HG03135 (cell line): ENCODE data around the gene ERICH3.
A peak's percentile ranks its signal among the peaks of the same experiment; 100 is the strongest.

Experiments
- ATAC-seq: cut with Tn5 transposase; IDR thresholded peaks from one replicate; pipeline ENCODE4 v1.9.1; 2021; ENCODE audit warnings: mild to moderate bottlenecking, moderate library complexity; ENCODE audit not compliant: unreplicated experiment

ERICH3 gene, protein sequence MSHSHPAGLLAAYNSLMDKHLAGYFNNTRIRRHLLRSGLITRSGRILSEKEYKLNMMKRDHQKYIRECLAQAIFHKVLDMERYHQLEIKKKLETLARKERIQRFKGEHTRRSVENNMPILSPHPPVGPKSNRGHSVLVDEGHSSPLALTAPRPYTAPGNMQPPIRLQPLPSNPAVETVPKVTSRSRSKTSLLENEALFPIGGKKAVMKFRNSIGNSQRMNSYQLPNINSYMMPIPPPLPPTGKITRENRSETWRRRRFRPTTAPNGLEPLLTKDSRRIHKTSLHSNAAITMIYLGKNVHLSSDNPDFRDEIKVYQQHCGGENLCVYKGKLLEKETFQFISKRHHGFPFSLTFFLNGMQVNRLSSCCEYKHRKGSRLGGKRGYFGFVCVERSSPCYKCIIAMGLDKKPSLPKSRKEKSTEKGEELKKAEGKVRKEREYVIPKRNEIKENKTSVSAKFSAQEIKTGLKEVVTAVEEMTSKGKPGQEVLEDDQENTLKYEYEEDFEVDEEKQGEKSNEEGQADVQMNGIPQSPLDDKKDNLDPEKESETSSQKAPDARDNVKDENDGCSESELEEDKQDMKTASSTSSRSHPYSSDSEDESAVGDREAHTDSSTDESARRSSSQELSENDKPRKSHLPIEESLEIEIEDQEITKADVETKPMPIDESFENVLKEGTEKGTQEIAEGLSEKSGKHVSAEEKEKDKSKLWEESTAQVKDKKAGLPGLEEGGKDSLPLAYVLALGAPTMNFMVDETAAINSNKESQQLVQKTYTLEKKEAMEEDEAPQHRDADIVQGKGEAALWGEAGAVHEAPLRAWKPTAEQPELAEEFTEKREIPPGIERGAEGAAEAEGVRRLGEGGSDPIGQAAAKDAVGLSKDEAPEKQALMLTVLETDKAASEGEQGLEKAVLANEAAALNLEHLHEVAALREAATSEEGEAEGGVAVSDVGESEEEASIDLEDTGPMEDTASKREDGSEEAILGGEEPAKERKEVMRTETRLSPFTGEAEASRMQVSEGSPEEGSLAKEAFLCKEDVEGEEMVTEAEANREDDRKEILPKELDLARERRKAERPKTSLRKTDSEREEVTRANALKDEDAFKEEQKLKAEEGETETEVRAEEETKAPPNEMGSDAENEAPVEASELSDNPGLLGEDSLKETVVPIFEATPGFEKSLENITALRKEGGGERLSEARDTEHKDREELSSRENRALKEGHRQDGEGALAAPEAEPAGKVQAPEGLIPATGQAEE (N-terminal part only)

DNA sequence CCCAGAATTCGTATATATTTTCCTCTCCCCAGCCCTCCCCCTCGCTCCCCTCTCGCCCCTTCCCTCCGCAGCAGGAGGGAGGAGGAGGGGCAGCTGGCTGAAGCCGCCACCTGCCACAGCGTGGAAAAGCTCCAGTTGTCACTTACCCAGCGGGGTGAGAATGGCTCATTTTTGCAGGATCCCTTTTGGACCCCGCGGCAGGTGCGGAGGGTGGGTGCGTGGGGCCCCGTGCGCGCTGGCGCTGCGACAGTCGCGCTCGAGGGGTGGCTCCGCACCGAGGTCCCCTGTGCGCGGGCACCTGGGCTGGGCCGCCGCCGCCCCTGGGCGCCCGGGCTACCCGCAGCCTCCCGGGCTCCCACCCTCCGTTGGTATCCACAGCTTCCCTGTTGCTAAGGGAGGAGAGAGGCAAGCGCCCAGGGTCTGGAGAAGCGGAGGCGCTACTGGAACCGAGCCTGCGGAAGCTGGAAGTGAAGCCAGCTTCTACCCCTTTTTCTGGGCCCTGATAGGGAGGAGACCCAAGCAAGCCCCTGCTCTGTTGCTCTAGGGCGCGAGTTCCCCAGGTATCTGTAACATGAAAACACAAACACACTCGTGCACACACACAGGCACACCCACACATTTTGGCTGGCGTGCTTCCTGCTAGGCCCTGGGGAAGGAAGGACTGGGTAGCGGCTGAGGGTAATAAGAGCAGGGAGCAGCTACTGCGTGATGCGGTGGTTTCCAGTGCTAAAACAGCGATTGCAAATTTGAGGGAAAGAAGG lies at the start of gene ERICH3:
ERICH3 (minus strand) TSS at position 442 of the 761 bp plus-strand sequence; CDS start at position 169, 273 bp downstream.
- ATAC-seq, result no peak

DNA sequence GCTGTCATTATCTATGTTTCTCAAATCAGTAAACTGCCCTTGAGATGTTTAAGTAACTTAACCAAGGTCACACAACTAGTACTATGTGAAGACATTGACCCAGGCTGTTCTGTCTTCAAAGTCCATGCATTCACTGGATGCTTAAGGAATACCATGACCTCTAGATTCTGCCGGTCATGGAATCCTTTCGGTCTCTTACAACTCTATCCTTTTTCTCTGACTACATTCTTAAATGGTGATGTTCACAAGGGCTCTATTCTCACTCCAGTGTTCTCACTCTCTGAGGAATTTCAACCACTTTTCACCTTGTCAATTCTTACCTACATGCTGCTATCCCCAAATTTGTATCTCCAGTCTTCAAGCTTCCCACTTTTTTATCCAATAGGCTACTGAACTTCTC lies 44.0 kb upstream of the ERICH3 start:
- ATAC-seq, result no peak

DNA sequence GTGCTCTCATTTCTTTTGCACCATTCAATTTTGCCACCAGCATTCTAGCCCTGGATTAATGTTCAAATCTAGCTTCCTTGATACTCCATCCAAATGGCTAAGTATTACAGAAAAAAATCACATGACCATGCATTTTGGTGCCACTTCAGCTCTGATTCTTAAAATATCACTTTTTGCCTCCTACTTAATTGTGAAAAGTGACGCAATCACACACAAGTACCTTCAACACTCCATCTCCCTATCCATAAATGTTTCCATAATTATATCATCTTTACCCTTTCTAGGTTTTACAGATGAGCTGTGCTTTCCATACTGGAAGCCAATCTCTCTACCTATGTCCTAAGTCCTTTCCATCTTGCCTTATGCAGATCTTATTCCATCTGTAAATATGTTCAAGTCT lies 43.2 kb upstream of the ERICH3 start:
- no peak for ATAC-seq

DNA sequence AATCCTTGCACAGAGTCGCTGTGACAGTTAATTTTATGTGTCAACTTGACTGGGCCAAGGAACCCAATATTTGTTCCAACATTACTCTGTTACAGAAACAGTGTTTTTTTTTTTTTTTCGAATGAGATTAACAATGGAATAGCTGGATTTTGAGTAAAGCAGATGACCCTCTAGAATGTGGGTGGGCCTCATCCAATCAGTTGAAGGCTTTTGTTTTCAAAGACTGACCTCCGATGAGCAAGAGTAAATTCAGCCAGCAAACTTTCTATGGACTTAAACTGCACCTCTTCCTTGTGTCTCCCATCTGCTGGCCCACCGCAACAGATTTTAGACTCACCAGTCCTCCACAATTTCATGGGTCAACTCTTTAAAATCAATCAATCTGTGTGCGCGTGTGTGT lies 42.2 kb upstream of the ERICH3 start:
- ATAC-seq, result no peak

DNA sequence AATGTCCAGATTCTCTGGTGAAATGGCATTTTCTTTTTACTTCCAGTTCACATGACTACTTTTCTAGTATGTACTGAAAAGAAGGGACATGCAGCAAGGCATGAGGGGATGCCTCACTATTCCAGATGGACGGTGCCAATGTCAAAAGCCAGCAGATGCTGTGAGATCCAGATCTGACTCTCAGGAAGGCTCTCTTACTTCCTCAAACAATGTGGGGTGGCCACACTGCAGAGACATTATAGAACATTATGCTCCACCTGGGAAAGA lies 41.6 kb upstream of the ERICH3 start:
- no peak for ATAC-seq

DNA sequence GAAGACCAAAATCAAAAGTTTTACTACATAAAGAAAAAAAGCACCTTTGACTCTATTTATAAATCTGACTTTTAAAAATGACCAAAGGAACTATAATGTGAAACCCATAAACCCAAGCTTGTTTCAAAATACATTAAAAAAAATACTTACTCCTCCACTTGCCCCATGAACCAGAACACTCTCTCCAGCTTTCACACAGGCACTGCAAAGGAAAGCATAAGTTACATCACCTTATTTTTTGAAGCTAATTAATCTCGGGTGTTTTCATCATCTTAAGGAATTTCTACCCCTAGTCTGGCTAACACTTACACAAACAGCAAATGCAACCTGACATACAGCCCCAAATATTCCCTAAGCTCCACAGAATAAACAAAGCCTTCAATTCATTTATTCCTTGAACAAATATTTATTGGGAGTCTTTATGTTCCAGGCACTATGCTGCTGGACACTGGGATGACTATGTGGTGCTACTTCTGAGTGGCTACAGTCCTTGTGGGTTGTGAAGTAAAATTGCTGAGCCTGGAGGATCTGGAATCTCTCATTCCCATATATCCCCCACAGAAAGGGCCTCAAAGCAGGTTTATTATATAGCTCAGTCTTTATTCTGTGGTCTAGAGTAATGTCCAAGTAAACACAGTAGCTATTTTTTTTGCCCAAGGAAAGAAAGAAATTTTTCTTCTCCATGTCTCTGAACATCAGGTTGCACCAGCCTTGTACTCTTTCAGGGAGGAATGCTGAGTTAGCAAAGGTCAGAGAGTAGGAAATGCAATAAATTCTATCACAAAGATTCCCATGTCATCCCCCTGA lies 41.0 kb upstream of the ERICH3 start:
- no peak for ATAC-seq

DNA sequence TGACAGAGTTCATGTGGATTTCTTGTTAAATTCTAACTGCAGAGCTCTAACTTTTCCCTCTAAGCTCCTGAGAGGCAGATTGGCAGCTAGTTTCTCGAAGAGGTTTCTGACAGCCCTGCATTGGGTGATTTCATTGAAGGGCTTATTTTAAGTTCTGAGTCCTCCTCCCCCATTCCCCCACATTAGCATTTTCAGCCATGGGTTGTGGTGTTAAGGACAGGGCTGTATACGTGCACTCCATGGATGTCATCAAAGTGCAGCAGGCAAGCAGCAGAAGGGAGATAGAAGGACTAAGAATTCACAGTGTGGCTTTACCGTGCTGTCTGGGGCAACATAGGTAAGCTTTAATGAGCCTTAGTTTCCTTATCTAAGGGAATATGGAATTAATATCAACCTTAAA lies 40.3 kb upstream of the ERICH3 start:
- ATAC-seq, result no peak

DNA sequence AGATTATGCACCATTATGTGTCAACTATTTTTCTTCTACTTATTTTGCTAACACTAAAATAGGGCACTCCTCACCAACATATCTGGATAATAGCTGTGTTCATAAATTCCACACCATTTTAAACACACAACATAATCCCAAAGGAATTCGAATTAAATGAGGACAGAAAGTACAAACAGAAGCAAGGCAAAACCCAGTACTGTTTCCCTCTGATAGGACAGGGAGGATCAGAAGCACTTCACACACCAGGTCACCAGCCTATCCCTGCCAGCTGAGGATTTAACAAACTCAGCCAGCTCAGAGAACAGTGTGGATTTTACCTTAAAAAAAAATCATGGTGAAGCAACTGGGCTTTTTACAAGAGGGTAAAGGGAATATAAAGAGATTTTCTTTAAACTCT lies 39.3 kb upstream of the ERICH3 start:
- ATAC-seq, result no peak

DNA sequence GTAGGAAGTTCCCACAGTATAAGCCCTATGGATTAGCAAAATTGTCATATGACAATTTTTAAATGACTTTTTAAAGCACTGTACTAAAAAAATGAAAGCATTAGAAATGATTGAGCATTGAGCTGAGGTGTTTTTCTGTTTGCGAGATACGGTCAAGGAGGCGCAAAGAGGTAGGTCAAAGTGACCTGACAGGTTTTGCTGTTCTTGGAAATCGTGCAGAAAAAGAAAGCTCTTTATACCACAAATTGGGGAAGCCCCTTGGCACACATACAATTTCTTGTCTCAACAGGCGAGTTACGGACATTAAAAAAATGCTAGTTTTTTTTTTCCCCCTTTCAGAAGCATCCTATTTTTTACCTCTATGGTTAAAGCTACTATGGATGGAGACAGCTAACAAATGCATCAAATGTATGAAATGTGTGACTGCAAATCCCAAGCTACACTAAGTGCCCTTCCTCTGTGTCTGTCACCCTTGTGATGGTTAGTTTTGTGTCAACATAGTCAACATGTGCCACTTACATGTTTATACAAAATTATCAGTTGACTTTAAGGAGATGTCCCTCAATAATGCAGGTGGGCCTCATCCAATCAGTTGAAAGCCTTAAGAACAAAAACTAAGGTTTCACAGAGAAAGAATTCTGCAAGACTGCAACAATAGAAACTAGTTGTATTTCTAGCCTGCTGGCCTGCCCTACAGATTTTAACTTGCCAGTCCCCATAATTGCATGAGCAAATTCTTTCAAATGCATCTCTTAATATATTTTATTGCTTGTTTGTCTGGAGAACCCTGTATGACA lies 30.0 kb upstream of the ERICH3 start:
- no peak for ATAC-seq

DNA sequence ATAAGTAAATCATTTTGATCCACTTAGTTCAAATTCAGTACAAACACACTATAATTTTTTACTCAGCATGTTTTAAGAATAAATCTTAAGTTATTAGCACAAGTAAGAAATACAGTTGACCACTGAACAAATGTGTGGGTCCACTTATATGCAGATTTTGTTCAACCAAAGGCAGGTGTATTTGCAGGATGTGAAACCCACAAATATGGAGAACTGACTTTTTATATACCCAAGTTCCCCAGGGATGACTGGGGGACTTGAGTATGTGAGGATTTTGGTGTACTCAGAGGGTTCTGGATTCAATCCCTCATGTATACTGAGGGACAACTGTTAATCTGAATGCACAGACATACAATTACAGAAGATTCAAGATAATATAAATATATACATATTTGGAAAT lies 25.7 kb upstream of the ERICH3 start:
- peak; percentile 53 for ATAC-seq

DNA sequence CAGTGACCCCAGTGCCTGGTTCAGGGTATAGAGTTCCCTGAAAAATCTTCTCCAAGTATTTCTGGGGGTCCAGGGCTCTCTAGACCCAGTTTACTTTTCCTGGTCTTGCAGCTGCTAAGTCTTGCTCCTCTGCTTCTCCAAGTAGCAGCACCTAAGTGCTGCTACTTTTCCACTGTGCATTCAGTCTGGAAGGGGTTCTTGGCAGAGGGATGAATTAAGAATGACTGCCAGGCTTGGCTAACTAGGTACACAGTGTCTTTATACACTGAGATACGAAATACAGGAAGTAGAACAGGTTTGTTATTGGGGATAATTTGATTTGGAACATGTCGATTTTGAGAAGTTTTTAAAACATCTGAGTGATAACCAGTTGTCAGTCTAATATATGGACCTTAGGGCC lies 24.2 kb upstream of the ERICH3 start:
- ATAC-seq, result no peak

DNA sequence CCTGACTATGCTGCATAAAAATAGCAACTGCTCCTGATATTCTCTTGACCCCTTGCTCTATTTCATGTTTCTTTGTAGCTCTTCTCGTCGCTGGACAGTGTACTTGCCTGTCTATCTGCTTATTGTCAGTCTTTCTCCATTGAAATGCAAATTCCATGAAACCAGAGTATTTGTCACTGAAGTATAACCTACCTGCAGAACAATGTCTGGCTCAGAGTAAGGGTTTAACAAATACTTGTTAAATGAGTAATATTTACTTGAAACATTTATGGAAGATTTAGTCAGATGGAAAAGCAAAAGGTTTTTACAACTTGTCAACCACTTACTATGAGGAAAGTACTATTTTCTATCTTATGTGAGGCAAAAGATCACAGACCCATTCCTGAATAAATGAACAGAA lies 19.9 kb upstream of the ERICH3 start:
- ATAC-seq, result no peak

DNA sequence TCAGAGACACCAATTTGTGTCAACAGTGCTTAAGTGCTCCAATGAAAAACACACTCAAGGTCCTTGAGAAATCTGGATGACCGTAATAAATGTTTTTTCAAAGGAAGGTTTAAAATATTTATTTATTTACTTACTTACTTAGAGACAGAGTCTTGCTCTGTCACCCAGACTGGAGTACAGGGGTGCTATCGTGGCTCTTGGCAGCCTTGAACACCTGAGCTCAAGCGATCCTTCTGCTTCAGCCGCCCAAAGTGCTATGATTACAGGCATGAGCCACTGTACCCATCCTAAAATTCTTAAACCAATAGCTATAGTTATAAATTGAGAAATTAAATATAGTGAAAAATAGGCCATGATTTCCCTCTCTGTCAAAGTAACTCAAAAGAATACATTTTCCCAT lies 17.3 kb upstream of the ERICH3 start:
- ATAC-seq, result no peak

DNA sequence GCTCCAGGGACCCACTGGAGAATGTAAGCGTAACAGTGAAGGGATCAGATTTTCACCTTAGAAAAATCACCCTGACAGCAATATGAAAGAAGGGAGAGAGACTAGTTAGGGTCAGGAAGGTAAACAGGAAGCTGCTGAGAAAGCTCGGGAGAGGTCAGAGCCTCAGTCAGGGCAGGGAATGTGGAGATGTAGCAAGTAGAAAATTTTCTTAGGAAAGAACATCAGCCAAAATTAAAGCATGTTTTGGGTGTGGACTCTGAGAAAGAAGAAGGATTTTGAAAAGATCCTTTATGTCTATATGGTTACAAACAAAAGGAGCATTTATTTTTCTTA lies 16.7 kb upstream of the ERICH3 start:
- ATAC-seq, result no peak

DNA sequence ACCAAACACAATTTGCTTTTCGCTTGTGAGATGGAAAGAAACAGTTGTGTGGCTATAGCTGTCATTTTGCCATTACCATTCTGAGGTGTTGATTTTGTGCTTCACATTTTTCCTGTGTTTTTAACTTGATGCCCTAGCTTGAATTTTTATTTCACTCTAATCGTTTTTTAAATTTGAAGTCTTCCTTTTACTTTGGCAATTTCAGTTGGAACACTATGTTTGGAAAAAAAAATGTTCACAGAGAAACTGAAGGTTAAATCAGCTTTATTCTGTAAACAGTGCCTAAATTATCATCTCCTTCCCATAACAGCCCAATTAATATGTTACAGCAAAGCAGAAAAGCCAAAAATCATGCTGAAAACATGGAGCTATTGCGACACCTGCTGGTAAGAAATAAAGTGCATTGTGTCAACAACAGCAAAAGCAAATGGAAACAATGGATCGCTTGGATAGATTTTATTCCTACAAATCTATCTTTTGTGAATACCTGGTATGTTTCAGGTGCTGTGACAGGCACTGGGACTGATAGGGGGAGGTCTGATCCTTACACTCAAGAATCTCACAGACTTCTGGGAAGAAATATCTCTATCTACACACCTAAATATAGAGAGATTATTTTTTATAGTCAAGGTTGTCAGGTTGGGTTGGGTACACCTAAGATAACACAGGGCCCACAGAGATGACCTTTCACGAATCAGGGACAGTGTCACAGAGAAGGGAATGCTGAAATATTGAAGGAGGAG lies 16.2 kb upstream of the ERICH3 start:
- ATAC-seq, result no peak

DNA sequence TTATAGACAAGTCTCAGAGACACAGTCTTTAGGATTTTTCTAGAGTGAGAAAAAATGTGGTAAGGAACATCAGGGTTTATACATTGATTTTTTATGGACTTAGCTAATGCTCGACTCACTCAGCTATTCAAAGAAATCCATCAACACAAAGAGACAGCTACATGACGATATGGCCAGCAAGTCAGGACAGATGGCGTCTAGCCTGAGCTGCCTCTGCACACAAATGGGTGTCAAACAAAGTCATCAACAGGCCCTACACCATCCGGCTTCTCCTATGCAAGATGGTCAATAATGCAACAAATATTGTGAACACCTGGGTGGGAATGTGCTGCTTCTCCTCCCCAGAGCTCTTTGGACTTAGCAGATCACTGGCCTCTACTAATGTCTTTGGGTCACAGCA lies 13.3 kb upstream of the ERICH3 start:
- no peak for ATAC-seq

DNA sequence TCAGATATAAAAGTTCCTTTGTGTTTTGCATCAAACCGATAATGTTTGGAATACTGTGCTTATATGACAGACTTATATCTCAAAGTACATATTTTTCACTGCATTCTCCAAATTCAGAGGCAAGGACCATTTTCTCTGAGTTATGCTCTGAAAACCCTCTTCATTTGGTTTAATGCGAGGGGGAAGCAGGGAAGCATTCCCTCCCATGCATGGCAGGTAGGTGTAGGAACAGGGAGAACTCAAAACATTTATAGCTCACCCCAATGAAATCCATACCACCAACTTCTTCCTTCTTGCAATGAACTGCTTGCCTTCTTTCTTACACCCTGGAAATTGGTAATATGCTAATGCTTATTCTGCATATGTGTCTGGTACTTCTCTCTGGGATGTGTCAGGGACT lies 10.7 kb upstream of the ERICH3 start:
- ATAC-seq, result no peak

DNA sequence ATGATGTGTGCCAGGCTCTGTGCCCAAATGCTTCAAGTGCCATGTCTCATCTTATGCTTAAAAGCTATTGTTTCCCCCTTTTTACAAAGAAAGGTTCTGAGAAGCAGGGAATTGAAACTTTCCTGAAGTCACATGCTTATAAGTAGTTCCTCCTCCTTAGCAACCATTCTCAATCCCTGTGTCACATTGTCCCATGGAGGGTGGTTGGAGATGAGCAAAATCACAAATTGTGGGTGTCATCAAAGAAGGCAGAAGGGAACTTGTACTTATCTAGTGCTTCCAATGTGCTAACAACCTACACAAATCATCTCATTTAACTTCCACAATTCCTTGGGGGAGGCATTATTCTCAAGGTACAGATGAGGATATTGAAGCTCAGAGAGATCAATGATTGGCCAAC lies 10.1 kb upstream of the ERICH3 start:
- no peak for ATAC-seq

DNA sequence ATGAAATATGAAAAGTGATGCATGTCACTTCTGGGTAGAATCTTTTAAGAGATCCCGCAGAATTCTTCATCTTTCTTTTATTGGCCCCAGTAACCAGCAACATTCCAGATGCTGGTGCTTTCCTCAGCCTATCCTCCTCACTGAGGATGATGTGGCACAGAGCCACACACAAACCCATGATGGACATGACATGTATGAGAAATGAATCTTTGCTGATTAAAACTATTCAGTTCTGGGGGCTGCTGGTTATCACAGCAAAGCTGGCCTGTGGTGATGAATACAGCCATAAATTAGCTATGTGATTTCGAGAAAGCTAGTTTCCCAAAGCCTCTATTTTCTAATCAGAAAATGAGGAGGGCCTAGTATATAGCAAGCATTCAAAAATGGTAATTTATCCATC lies 8.3 kb upstream of the ERICH3 start:
- ATAC-seq, result peak; percentile 9
